Breast epithelium (tissue), 4 donors: ENCODE measurements around the gene ADD2. TPM values are rescaled to one million over a fixed set of nuclear protein-coding genes. Genes with fewer than 3 reads are reported as not detected.

Experiments used
- DNase-seq, 2 donors: peaks; one replicate each; pipeline ENCODE4 v3.0.0-alpha.2; 2019; ENCODE audit warnings: low spot score in 2 of 2
- H3K27ac ChIP-seq, 2 donors: fragments of 200-600 bp; sonication (generic) in 1 of 2; one replicate each; pipeline ENCODE4 v1.5.1; 2016 to 2019; ENCODE audit warnings: mild to moderate bottlenecking in 1 of 2
- H3K27me3 ChIP-seq, 2 donors: fragments of 200-600 bp; sonication (generic) in 1 of 2; one replicate each; pipeline versions ENCODE4 v1.5.1 to v1.6.0; 2017 to 2019; ENCODE audit warnings: control low read depth in 1 of 2, mild to moderate bottlenecking in 1 of 2
- H3K36me3 ChIP-seq: fragments of 200-600 bp; one replicate; pipeline ENCODE4 v1.5.1; 2019
- H3K4me1 ChIP-seq, 2 donors: fragments of 200-600 bp; sonication (generic); one replicate each; pipeline ENCODE4 v1.5.1; 2016 to 2019; ENCODE audit warnings: control low read depth in 1 of 2
- H3K4me3 ChIP-seq, 3 donors: fragments of 200-600 bp; sonication (generic); 1 replicate in 2 of 3; 2 replicates in 1 of 3; pipeline ENCODE4 v1.5.1; 2016 to 2019; ENCODE audit warnings: mild to moderate bottlenecking in 3 of 3, moderate library complexity in 2 of 3
- H3K9me3 ChIP-seq, 2 donors: fragments of 200-600 bp; sonication (generic) in 1 of 2; one replicate each; pipeline ENCODE4 v1.5.1; 2016 to 2019; ENCODE audit warnings: control low read depth in 1 of 2
- CTCF ChIP-seq, 3 donors: fragments of 450-650 bp; IDR thresholded peaks; one replicate each; pipeline ENCODE4 v1.5.1; 2016 to 2017; ENCODE audit warnings: antibody characterized with exemption in 3 of 3, mild to moderate bottlenecking in 3 of 3, moderate library complexity in 3 of 3
- POLR2A ChIP-seq: fragments of 450-650 bp; IDR thresholded peaks from one replicate; pipeline ENCODE4 v1.6.1; 2016; ENCODE audit warnings: antibody characterized with exemption, mild to moderate bottlenecking, moderate library complexity
- POLR2AphosphoS5 ChIP-seq, 3 donors: sonication (generic); formaldehyde crosslinking; IDR thresholded peaks; one replicate each; pipeline ENCODE4 v1.6.1; 2017; ENCODE audit warnings: antibody characterized with exemption in 3 of 3
- intact Hi-C: fragments of 100-400 bp; cut with DNase I; formaldehyde crosslinking; loops from one replicate; pipeline ENCODE4 v1.15.1; 2023; ENCODE audit warnings: low total_unique reads
- total RNA-seq, 3 donors: library from RNA; depleted of rRNA; stranded (reverse); fragments of >200 nt; gene quantifications; one replicate each; pipeline ENCODE4 v1.1.0, GENCODE V29; 2016

Gene ADD2
- total RNA-seq, 3 donors from 2014 or later = 1.3 to 2.3 (median 1.9) TPM

- no peak for DNase-seq
- Histone ChIP-seq H3K27ac (no peak overlapping the region), H3K36me3 (no peaks in the 10 kb centered on the region), H3K4me3 (no peak overlapping the region), H3K27me3 (no peaks in the 10 kb centered on the region), H3K4me1 (no peaks in the 10 kb centered on the region), H3K9me3 (no peaks in the 10 kb centered on the region)
- TF ChIP-seq POLR2AphosphoS5 (IDR thresholded peaks at IDR 0.05) (no peak), CTCF (IDR thresholded peaks at IDR 0.05) (no peak), POLR2A (no peak)
- intact Hi-C loops = no loop called here
Measured at GRCh38 chr2:70615222-70615621, 152.8 kb downstream of the ADD2 start.

GRCh38 chr2:70613521-70613920 lies 154.5 kb downstream of the ADD2 start:
- no peaks in the 10 kb centered on the region for H3K36me3 ChIP-seq
- intact Hi-C loops = no loop called here
- DNase-seq = no peak
- H3K4me1 ChIP-seq = no peaks in the 10 kb centered on the region
- H3K27me3 ChIP-seq = no peaks in the 10 kb centered on the region
- H3K4me3 ChIP-seq = no peak overlapping the region
- no peaks in the 10 kb centered on the region for H3K9me3 ChIP-seq
- TF ChIP-seq POLR2A (no peak), POLR2AphosphoS5 (IDR thresholded peaks at IDR 0.05) (no peak), CTCF (IDR thresholded peaks at IDR 0.05) (no peak)
- H3K27ac ChIP-seq = no peak overlapping the region

DNA sequence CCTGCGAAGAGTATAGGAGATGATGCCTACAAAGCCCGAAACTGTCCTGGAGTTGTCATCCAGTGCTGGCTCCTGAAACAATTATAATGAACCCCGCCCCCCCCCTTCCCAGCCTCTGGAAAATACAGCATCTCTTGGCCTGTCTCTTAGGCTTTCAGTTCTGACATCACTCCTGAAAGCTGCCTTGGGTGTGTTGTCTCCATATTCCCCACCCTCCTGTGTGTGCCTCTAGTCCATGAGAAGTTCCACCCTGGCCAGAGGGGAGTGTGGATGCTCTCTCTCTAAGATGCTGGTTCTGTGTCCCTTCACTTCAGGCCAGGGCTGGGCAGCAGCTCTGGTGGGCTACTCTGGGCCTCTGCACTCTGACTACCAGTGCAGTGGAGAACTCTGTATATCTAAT lies 155.4 kb downstream of the ADD2 start:
- no peak for TF ChIP-seq POLR2AphosphoS5 (IDR thresholded peaks at IDR 0.05)
- TF ChIP-seq POLR2A = no peak
- TF ChIP-seq CTCF (IDR thresholded peaks at IDR 0.05) = no peak
- Histone ChIP-seq H3K4me1 (no peaks in the 10 kb centered on the region), H3K36me3 (no peaks in the 10 kb centered on the region), H3K9me3 (no peaks in the 10 kb centered on the region), H3K27ac (no peak overlapping the region), H3K4me3 (no peak overlapping the region), H3K27me3 (no peaks in the 10 kb centered on the region)
- DNase-seq = no peak
- intact Hi-C loops = no loop called here

DNA sequence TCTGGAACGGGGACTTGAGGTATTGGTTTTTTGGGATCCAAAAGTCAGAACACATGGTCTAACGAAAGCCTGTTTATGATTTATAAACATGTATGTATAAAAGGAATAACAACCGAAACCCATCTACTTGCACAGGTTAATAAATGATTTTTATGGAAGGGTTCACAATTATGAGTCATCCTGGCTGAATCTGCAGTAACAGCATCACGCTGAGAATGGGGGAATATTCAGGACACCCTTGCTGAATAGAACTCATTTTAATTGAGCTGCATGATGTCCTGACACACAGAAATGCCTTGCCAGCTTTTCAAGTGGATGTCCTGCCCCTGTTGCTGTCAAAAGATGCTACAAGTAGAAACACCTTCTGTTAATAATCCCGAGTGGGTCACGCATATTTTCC lies 159.6 kb downstream of the ADD2 start:
- intact Hi-C loops = no loop called here
- Histone ChIP-seq H3K4me1 (no peaks in the 10 kb centered on the region), H3K27me3 (no peaks in the 10 kb centered on the region), H3K36me3 (no peaks in the 10 kb centered on the region), H3K27ac (no peak overlapping the region), H3K4me3 (no peak overlapping the region), H3K9me3 (no peaks in the 10 kb centered on the region)
- DNase-seq = no peak
- TF ChIP-seq CTCF (IDR thresholded peaks at IDR 0.05) (no peak), POLR2A (no peak), POLR2AphosphoS5 (IDR thresholded peaks at IDR 0.05) (no peak)

- intact Hi-C loops = no loop called here
- peak in 1 of 2 donors; percentile 85 for DNase-seq
Measured at GRCh38 chr2:70607121-70607561, 160.9 kb downstream of the ADD2 start.

More at GRCh38 chr2:70607121-70607561, 160.9 kb downstream of the ADD2 start:
- H3K4me3 ChIP-seq = no peak overlapping the region
- peak overlapping the region; percentile 40 to 50 for H3K27ac ChIP-seq
- no peaks in the 10 kb centered on the region for H3K36me3 ChIP-seq
- H3K27me3 ChIP-seq = no peaks in the 10 kb centered on the region
- H3K4me1 ChIP-seq = no peaks in the 10 kb centered on the region
- peak in 1 of 3 donors; percentile 32 for TF ChIP-seq POLR2AphosphoS5 (IDR thresholded peaks at IDR 0.05)
- no peak for TF ChIP-seq POLR2A
- TF ChIP-seq CTCF (IDR thresholded peaks at IDR 0.05) = no peak
- H3K9me3 ChIP-seq = no peaks in the 10 kb centered on the region

Other genes with a start within 250 kb of the ADD2 start
- 10 to 100 TPM in 1 of 3 donors, 1 to 10 TPM in 2; 1.1 to 16.1 (median 4.9) TPM for gene TGFA, start 214.4 kb downstream of the ADD2 start, total RNA-seq
- not detected for gene FIGLA, start 22.4 kb upstream of the ADD2 start, total RNA-seq
- gene CLEC4F, start 52.4 kb upstream of the ADD2 start, total RNA-seq = under 1 TPM in 1 of 3 donors, not detected in 2; 0.88 TPM
- gene CD207, start 67.6 kb upstream of the ADD2 start, total RNA-seq = under 1 TPM in 2 of 3 donors, not detected in 1; 0.33 to 0.88 TPM
- gene VAX2, start 132.4 kb upstream of the ADD2 start, total RNA-seq = 1 to 10 TPM; 1.3 to 5.1 (median 4.6) TPM
- 10 to 100 TPM in 1 of 3 donors, 1 to 10 TPM in 2; 1.8 to 38.2 (median 4.6) TPM for gene ATP6V1B1, start 167.7 kb upstream of the ADD2 start, total RNA-seq
- 1 to 10 TPM; 2.8 to 4.9 (median 3.2) TPM for gene ANKRD53, start 210.4 kb upstream of the ADD2 start, total RNA-seq
- 10 to 100 TPM; 39.5 to 48.8 (median 40.0) TPM for gene TEX261, start 226.7 kb upstream of the ADD2 start, total RNA-seq